K562 (cell line): ENCODE results near the gene ARHGAP42. TPM values are rescaled to one million over a fixed set of nuclear protein-coding genes. Genes with fewer than 3 reads are reported as not detected.

Source experiments
- ARID2 ChIP-seq: fragments of 450-650 bp; IDR thresholded peaks from 2 replicates; pipeline ENCODE4 v1.6.1; 2017; ENCODE audit warnings: antibody characterized with exemption, mild to moderate bottlenecking
- ATF4 ChIP-seq: fragments of 450-650 bp; formaldehyde crosslinking; IDR thresholded peaks from 2 replicates; pipeline ENCODE4 v1.4.0; 2022; ENCODE audit warnings: mild to moderate bottlenecking, moderate library complexity
- BRCA1 ChIP-seq, 2 experiments: fragments of 450-650 bp in 1 of 2; sonication (generic) in 1 of 2; formaldehyde crosslinking in 1 of 2; IDR thresholded peaks; 2 replicates each; pipeline versions ENCODE4 v1.5.0 to v1.6.1; 2017 to 2020; ENCODE audit warnings: mild to moderate bottlenecking in 1 of 2, missing genetic modification reagents in 1 of 2
- ETV1 ChIP-seq: fragments of 450-650 bp; conservative IDR thresholded peaks from 2 replicates; pipeline ENCODE4 v1.6.1; 2016; ENCODE audit warnings: missing genetic modification characterization, control low read depth, low read depth, missing compliant biosample characterization
- GATA2 ChIP-seq: sonication (generic); formaldehyde crosslinking; IDR thresholded peaks from 2 replicates; pipeline ENCODE4 v1.4.0; 2020; ENCODE audit warnings: mild to moderate bottlenecking, missing genetic modification reagents
- MAFF ChIP-seq: IDR thresholded peaks from 2 replicates; pipeline ENCODE4 v1.6.1; 2012; ENCODE audit warnings: low read length, improper control_type of control experiment
- PTRF ChIP-seq: fragments of 450-650 bp; IDR thresholded peaks from 2 replicates; pipeline ENCODE4 v1.6.1; 2016; ENCODE audit warnings: mild to moderate bottlenecking, missing genetic modification characterization, missing compliant biosample characterization
- RBM14 ChIP-seq: fragments of 200-400 bp; formaldehyde crosslinking; IDR thresholded peaks from 2 replicates; pipeline ENCODE4 v1.6.1; 2018; ENCODE audit warnings: low read depth, mild to moderate bottlenecking, low read length, moderate library complexity, borderline replicate concordance; ENCODE audit not compliant: insufficient read depth
- RFX1 ChIP-seq: fragments of 450-650 bp; IDR thresholded peaks from 2 replicates; pipeline ENCODE4 v1.6.1; 2016; ENCODE audit warnings: mild to moderate bottlenecking, moderate library complexity
- SREBF1 ChIP-seq: fragments of 150-350 bp; IDR thresholded peaks from 2 replicates; pipeline ENCODE4 v1.6.1; 2014; ENCODE audit warnings: antibody characterized with exemption, low read depth, low read length, borderline replicate concordance
- TGIF2 ChIP-seq: sonication (generic); formaldehyde crosslinking; IDR thresholded peaks from 2 replicates; pipeline ENCODE4 v1.8.1; 2022; ENCODE audit warnings: mild to moderate bottlenecking, missing genetic modification reagents, moderate library complexity
- VEZF1 ChIP-seq: fragments of 200-800 bp; sonication (Bioruptor generic); IDR thresholded peaks from 2 replicates; pipeline ENCODE4 v1.6.1; 2017; ENCODE audit warnings: missing genetic modification characterization, missing compliant biosample characterization
- polyA plus RNA-seq, 8 experiments: library from polyadenylated mRNA; depleted of rRNA in 4 of 8; stranded (reverse) in 5 of 8; unstranded in 3 of 8; fragments of >200 nt; fragmentation: Nextera tagmentation in 2 of 8; fragmentation: Illumina TruSeq in 1 of 8; extraction: Ambion mirVana in 2 of 8; extraction: Trizol in 1 of 8; gene quantifications; 2 replicates each; pipeline versions ENCODE4 v1.2.1 to v1.2.3, GENCODE V29; 2011 to 2014; ENCODE audit warnings: inconsistent platforms in 1 of 8, missing spikeins in 1 of 8
- total RNA-seq, 7 experiments: library from RNA; depleted of rRNA in 6 of 7; stranded (reverse); fragments of >200 nt in 6 of 7; fragmentation: Illumina TruSeq in 2 of 7; extraction: Trizol in 2 of 7; gene quantifications; 2 replicates each; pipeline versions ENCODE4 v1.2.1 to v1.2.3, GENCODE V29; 2011 to 2021; ENCODE audit warnings: low replicate concordance in 1 of 7
- TF ChIP-seq, protein P1 (sequence below): fragments of 250-450 bp; sonication (Bioruptor Pico); IDR thresholded peaks from 2 replicates; pipeline ENCODE4 v1.5.0; 2021; ENCODE audit warnings: mild to moderate bottlenecking, borderline replicate concordance
- TF ChIP-seq, protein P2 (sequence below): sonication (generic); formaldehyde crosslinking; IDR thresholded peaks from 2 replicates; pipeline ENCODE4 v1.8.0; 2023; ENCODE audit warnings: mild to moderate bottlenecking, missing genetic modification reagents

Gene ARHGAP42
- total and polyA plus RNA-seq, 9 of the 15 experiments (the other 6 are each of a cell fraction or from before 2014, with no cell fraction given), result 0.95 to 6.1 (median 2.4) TPM

DNA sequence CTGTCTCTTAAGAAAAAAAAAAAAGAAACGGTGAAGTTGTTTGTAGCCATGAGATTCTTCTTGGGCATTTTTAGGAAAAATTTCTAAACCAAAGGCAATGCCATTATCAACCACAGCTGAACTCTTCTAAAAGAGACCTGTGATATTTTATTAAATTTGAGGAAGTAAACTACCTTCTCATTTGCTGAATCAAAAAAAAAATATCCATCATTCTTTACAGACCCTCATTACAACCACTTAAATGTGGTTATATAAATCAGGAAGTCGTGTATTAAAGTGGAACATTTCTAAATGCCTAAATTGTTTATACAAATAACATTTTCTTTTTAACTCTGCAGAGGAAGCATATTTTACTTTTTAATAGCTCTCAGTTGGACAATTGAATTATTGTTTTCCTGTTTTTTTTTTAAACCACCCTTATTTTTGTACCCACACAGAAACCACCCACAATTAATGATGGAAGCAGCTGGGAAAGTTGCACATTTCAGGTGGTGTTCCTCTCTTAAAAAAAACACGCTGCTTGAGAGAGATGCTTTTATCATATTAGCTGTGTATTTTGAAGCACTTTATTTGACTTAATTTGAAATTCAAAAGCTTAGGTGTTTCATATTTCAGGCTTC, 91.2 kb downstream of the ARHGAP42 start (continued):
- TF ChIP-seq, protein P1, sequence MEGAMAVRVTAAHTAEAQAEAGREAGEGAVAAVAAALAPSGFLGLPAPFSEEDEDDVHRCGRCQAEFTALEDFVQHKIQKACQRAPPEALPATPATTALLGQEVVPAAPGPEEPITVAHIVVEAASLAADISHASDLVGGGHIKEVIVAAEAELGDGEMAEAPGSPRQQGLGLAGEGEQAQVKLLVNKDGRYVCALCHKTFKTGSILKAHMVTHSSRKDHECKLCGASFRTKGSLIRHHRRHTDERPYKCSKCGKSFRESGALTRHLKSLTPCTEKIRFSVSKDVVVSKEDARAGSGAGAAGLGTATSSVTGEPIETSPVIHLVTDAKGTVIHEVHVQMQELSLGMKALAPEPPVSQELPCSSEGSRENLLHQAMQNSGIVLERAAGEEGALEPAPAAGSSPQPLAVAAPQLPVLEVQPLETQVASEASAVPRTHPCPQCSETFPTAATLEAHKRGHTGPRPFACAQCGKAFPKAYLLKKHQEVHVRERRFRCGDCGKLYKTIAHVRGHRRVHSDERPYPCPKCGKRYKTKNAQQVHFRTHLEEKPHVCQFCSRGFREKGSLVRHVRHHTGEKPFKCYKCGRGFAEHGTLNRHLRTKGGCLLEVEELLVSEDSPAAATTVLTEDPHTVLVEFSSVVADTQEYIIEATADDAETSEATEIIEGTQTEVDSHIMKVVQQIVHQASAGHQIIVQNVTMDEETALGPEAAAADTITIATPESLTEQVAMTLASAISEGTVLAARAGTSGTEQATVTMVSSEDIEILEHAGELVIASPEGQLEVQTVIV (CRISPR knock-in tag), result no peak
- no peak for TF ChIP-seq ARID2
- no peak for TF ChIP-seq RFX1
- TF ChIP-seq VEZF1 (CRISPR knock-in tag), result no peak
- no peak for TF ChIP-seq PTRF (tag)
- TF ChIP-seq ETV1, result no peak
- TF ChIP-seq RBM14, result no peak
- no peak for TF ChIP-seq GATA2
- no peak for TF ChIP-seq TGIF2 (CRISPR knock-in tag)
- TF ChIP-seq, protein P2, sequence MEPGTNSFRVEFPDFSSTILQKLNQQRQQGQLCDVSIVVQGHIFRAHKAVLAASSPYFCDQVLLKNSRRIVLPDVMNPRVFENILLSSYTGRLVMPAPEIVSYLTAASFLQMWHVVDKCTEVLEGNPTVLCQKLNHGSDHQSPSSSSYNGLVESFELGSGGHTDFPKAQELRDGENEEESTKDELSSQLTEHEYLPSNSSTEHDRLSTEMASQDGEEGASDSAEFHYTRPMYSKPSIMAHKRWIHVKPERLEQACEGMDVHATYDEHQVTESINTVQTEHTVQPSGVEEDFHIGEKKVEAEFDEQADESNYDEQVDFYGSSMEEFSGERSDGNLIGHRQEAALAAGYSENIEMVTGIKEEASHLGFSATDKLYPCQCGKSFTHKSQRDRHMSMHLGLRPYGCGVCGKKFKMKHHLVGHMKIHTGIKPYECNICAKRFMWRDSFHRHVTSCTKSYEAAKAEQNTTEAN (CRISPR knock-in tag), result no peak
- no peak for TF ChIP-seq MAFF
- TF ChIP-seq BRCA1 (IDR thresholded peaks at IDR 0.05), result no peak
- no peak for TF ChIP-seq BRCA1 (CRISPR knock-in tag; IDR thresholded peaks at IDR 0.05)
- TF ChIP-seq SREBF1, result no peak
- no peak for TF ChIP-seq ATF4 (CRISPR knock-in tag)
